ENCODE measurements around the gene TADA2B. TPM values are rescaled to one million over a fixed set of nuclear protein-coding genes. Genes with fewer than 3 reads are reported as not detected.
A peak's percentile ranks its signal among the peaks of the same experiment; 100 is the strongest.

TADA2B gene
- polyA plus RNA-seq, 3 donors = 2.0 to 10.2 (median 2.6) TPM

GRCh38 chr4:7013175-7013574 is 30.0 kb upstream of the TADA2B start:
- WGBS (ENCODE audit: insufficient coverage) = 99% methylated on average over 11 of the region's 11 CpGs
- H3K27ac ChIP-seq (ENCODE audit: low read depth in 1 of 2, low read length in 2 of 2) = no peak overlapping the region
- H3K4me3 Mint-ChIP-seq = no peak overlapping the region
- no peak for DNase-seq
- H2AFZ ChIP-seq (ENCODE audit: insufficient read depth, low read depth, low read length, poor library complexity, severe bottlenecking) = no peak overlapping the region
- no peaks in the 10 kb centered on the region for H3K9me3 ChIP-seq (replicated peaks in 1 of 2; ENCODE audit: control insufficient read depth in 1 of 2, insufficient read depth in 1 of 2, low read length in 2 of 2)
- H3K4me1 Mint-ChIP-seq = peaks cover 5% of the 10 kb centered on the region
- H3K4me2 ChIP-seq (replicated peaks; ENCODE audit: extremely low read depth, low read length, poor library complexity, severe bottlenecking) = no peak overlapping the region
- H3K9ac ChIP-seq (ENCODE audit: insufficient read depth, low read length, poor library complexity, severe bottlenecking) = no peak overlapping the region
- H3K36me3 Mint-ChIP-seq = peaks cover 71 to 95% of the 10 kb centered on the region in 2 donors
- H3K36me3 ChIP-seq (replicated peaks in 1 of 2; ENCODE audit: control insufficient read depth in 1 of 2, insufficient read depth in 2 of 2, low read length in 2 of 2) = peaks cover 86 to 99% of the 10 kb centered on the region in 2 donors
- intact Hi-C loops (cut with micrococcal nuclease) = no loop called here
- peak overlapping the region in 3 of 7 donors; percentile 33 to 54 (median 37) for H3K27ac Mint-ChIP-seq
- no peaks in the 10 kb centered on the region for H3K9me3 Mint-ChIP-seq
- TF ChIP-seq CTCF (IDR thresholded peaks at IDR 0.05) = no peak
- H3K4me1 ChIP-seq (ENCODE audit: control insufficient read depth in 1 of 2, insufficient read depth in 2 of 2, low read length in 2 of 2) = no peaks in the 10 kb centered on the region
- H3K27me3 Mint-ChIP-seq (ENCODE audit: low read depth in 3 of 3) = no peaks in the 10 kb centered on the region
- H3K79me2 ChIP-seq (ENCODE audit: insufficient read depth, low read length) = no peaks in the 10 kb centered on the region
- H3K4me3 ChIP-seq (replicated peaks in 1 of 3; ENCODE audit: low read depth in 2 of 3, low read length in 3 of 3) = no peak overlapping the region
- H4K20me1 ChIP-seq (ENCODE audit: insufficient read depth, low read length) = peaks cover 69% of the 10 kb centered on the region
- no peaks in the 10 kb centered on the region for H3K27me3 ChIP-seq (ENCODE audit: control insufficient read depth in 2 of 2, insufficient read depth in 2 of 2, low read length in 2 of 2)

DNA sequence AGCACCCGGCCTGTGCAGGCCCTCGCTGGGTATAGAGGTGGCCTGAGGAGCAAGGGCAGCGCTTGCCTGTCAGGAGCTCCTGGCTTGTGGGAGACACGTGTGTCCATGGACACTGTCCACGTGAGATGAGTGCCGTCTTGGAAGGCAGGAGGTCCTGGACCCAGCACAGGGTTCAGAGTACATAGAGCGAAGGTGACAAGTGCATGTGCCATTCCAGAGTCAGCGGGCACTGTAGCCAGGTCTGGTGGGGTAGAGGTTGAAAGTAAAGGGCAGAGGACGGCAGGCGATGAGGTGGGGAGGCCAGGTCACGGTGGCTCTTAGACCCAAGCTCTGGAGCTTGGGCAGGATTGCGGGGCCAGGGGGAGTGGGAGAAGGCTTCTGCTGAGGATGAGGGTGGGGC is 28.4 kb upstream of the TADA2B start:
- Histone ChIP-seq H3K4me3 (replicated peaks in 1 of 3; ENCODE audit: low read depth in 2 of 3, low read length in 3 of 3) (no peak overlapping the region), H3K27ac (ENCODE audit: low read depth in 1 of 2, low read length in 2 of 2) (no peak overlapping the region), H3K9me3 (replicated peaks in 1 of 2; ENCODE audit: control insufficient read depth in 1 of 2, insufficient read depth in 1 of 2, low read length in 2 of 2) (no peaks in the 10 kb centered on the region), H3K9ac (ENCODE audit: insufficient read depth, low read length, poor library complexity, severe bottlenecking) (no peak overlapping the region), H3K4me1 (ENCODE audit: control insufficient read depth in 1 of 2, insufficient read depth in 2 of 2, low read length in 2 of 2) (no peaks in the 10 kb centered on the region), H3K36me3 (replicated peaks in 1 of 2; ENCODE audit: control insufficient read depth in 1 of 2, insufficient read depth in 2 of 2, low read length in 2 of 2) (peaks cover 82 to 99% of the 10 kb centered on the region in 2 donors), H3K4me2 (replicated peaks; ENCODE audit: extremely low read depth, low read length, poor library complexity, severe bottlenecking) (no peak overlapping the region), H4K20me1 (ENCODE audit: insufficient read depth, low read length) (peaks cover 77% of the 10 kb centered on the region), H2AFZ (ENCODE audit: insufficient read depth, low read depth, low read length, poor library complexity, severe bottlenecking) (no peak overlapping the region), H3K27me3 (ENCODE audit: control insufficient read depth in 2 of 2, insufficient read depth in 2 of 2, low read length in 2 of 2) (no peaks in the 10 kb centered on the region), H3K79me2 (ENCODE audit: insufficient read depth, low read length) (no peaks in the 10 kb centered on the region)
- WGBS (ENCODE audit: insufficient coverage) = 98% methylated on average over 12 of the region's 12 CpGs
- Mint-ChIP-seq H3K4me1 (peaks cover 5% of the 10 kb centered on the region), H3K4me3 (no peak overlapping the region), H3K27me3 (ENCODE audit: low read depth in 3 of 3) (no peaks in the 10 kb centered on the region), H3K27ac (peak overlapping the region in 5 of 7 donors; percentile 23 to 76 (median 46)), H3K9me3 (no peaks in the 10 kb centered on the region), H3K36me3 (peaks cover 71 to 95% of the 10 kb centered on the region in 2 donors)
- intact Hi-C loops (cut with micrococcal nuclease) = no loop called here
- no peak for DNase-seq
- no peak for TF ChIP-seq CTCF (IDR thresholded peaks at IDR 0.05)
